DND-41 (cell line): ENCODE results near the gene NAALADL1.

Experiments used
- ATAC-seq: fragments of 200-7000 bp; cut with Tn5 transposase; 3 replicates; pipeline ENCODE4 v1.9.1; 2021; ENCODE audit warnings: low read depth; ENCODE audit not compliant: insufficient read depth
- DNase-seq: peaks from one replicate; pipeline ENCODE4 v3.0.0-alpha.2; 2020
- H2AFZ ChIP-seq: 2 replicates; pipeline ENCODE4 v1.6.0; 2012; ENCODE audit warnings: low read depth, low read length
- H3K27ac ChIP-seq: 2 replicates; pipeline ENCODE4 v1.5.1; 2012; ENCODE audit warnings: low read length, inconsistent platforms
- H3K27me3 ChIP-seq: fragments of 200-600 bp; sonication (generic); 2 replicates; pipeline ENCODE4 v1.6.0; 2012; ENCODE audit warnings: low read length, mild to moderate bottlenecking, inconsistent platforms; ENCODE audit not compliant: insufficient read depth, poor library complexity
- H3K36me3 ChIP-seq: 2 replicates; pipeline ENCODE4 v1.5.1; 2012; ENCODE audit warnings: low read length, inconsistent platforms; ENCODE audit not compliant: insufficient read depth
- H3K4me1 ChIP-seq: 2 replicates; pipeline ENCODE4 v1.5.1; 2012; ENCODE audit warnings: mild to moderate bottlenecking, low read length; ENCODE audit not compliant: insufficient read depth
- H3K4me2 ChIP-seq: 2 replicates; pipeline ENCODE4 v1.6.0; 2012; ENCODE audit warnings: mild to moderate bottlenecking, moderate library complexity, low read length, inconsistent platforms; ENCODE audit not compliant: insufficient read depth
- H3K4me3 ChIP-seq, 2 experiments: fragments of 200-600 bp in 1 of 2; shearing (Covaris generic) in 1 of 2; 2 replicates each; pipeline ENCODE4 v1.5.1; 2012 to 2016; ENCODE audit warnings: inconsistent platforms in 2 of 2, low read length in 2 of 2, mild to moderate bottlenecking in 2 of 2, low read depth in 1 of 2, moderate library complexity in 1 of 2
- H3K79me2 ChIP-seq: 2 replicates; pipeline ENCODE4 v1.6.0; 2012; ENCODE audit warnings: low read length, inconsistent platforms; ENCODE audit not compliant: insufficient read depth
- H3K9ac ChIP-seq: 2 replicates; pipeline ENCODE4 v1.6.0; 2012; ENCODE audit warnings: low read depth, mild to moderate bottlenecking, inconsistent platforms, low read length, moderate library complexity
- H3K9me3 ChIP-seq: 2 replicates; pipeline ENCODE4 v1.5.1; 2012; ENCODE audit warnings: low read length, moderate library complexity, mild to moderate bottlenecking, inconsistent platforms; ENCODE audit not compliant: insufficient read depth, severe bottlenecking
- H4K20me1 ChIP-seq: 2 replicates; pipeline ENCODE4 v1.6.0; 2012; ENCODE audit warnings: low read length; ENCODE audit not compliant: insufficient read depth
- CTCF ChIP-seq: IDR thresholded peaks from 2 replicates; pipeline ENCODE4 v1.5.1; 2012; ENCODE audit warnings: borderline replicate concordance, low read length, moderate library complexity, mild to moderate bottlenecking; ENCODE audit not compliant: poor library complexity, severe bottlenecking; ENCODE audit errors: extremely low read depth
- EZH2 ChIP-seq: IDR thresholded peaks from 3 replicates; pipeline ENCODE4 v1.6.1; 2012; ENCODE audit warnings: borderline replicate concordance, low read depth, mild to moderate bottlenecking, moderate library complexity, low read length, inconsistent platforms; ENCODE audit not compliant: severe bottlenecking

The NAALADL1 gene

GRCh38 chr11:65058012-65058411 is 341 bp downstream of the NAALADL1 start:
- no peak for ATAC-seq
- H4K20me1 ChIP-seq, result no peaks in the 10 kb centered on the region; the same call in 1 of the 2 replicates

GRCh38 chr11:65057526-65057925 is 827 bp downstream of the NAALADL1 start:
- ATAC-seq, result no peak
- Histone ChIP-seq H3K27ac (no peak overlapping the region), H3K4me3 (no peak overlapping the region), H3K79me2 (no peaks in the 10 kb centered on the region), H3K4me1 (no peaks in the 10 kb centered on the region), H3K27me3 (no peaks in the 10 kb centered on the region), H3K36me3 (no peaks in the 10 kb centered on the region), H2AFZ (no peak overlapping the region), H3K9ac (no peak overlapping the region), H4K20me1 (no peaks in the 10 kb centered on the region; the same call in 1 of the 2 replicates), H3K9me3 (no peaks in the 10 kb centered on the region), H3K4me2 (no peak overlapping the region)
- DNase-seq, result no peak
- TF ChIP-seq CTCF (no peak), EZH2 (no peak)

More at GRCh38 chr11:65058012-65058411, 341 bp downstream of the NAALADL1 start:
- no peak for TF ChIP-seq EZH2
- no peak for TF ChIP-seq CTCF
- DNase-seq, result no peak
- Histone ChIP-seq H3K9me3 (no peaks in the 10 kb centered on the region), H3K27ac (no peak overlapping the region), H3K36me3 (no peaks in the 10 kb centered on the region), H3K4me2 (no peak overlapping the region), H3K9ac (no peak overlapping the region), H3K4me3 (no peak overlapping the region), H3K27me3 (no peaks in the 10 kb centered on the region), H3K79me2 (no peaks in the 10 kb centered on the region), H2AFZ (no peak overlapping the region), H3K4me1 (no peaks in the 10 kb centered on the region)

- H3K27me3 ChIP-seq, result no peaks in the 10 kb centered on the region
- H4K20me1 ChIP-seq, result no peaks in the 10 kb centered on the region; the same call in 1 of the 2 replicates
- H3K9ac ChIP-seq, result no peak overlapping the region
- no peaks in the 10 kb centered on the region for H3K9me3 ChIP-seq
- no peak overlapping the region for H2AFZ ChIP-seq
- H3K4me3 ChIP-seq, result no peak overlapping the region
- DNase-seq (no peak), ATAC-seq (no peak)
- no peak overlapping the region for H3K27ac ChIP-seq
- H3K36me3 ChIP-seq, result no peaks in the 10 kb centered on the region
- no peaks in the 10 kb centered on the region for H3K79me2 ChIP-seq
- no peak overlapping the region for H3K4me2 ChIP-seq
- TF ChIP-seq EZH2 (no peak), CTCF (no peak)
- H3K4me1 ChIP-seq, result no peaks in the 10 kb centered on the region
Observed at GRCh38 chr11:65056999-65057398, 1.4 kb downstream of the NAALADL1 start.

GRCh38 chr11:65055538-65055937 is 2.8 kb downstream of the NAALADL1 start:
- no peak overlapping the region for H3K4me3 ChIP-seq
- ATAC-seq (no peak), DNase-seq (no peak)
- no peaks in the 10 kb centered on the region for H3K79me2 ChIP-seq
- TF ChIP-seq EZH2, result no peak
- no peak for TF ChIP-seq CTCF
- H3K27me3 ChIP-seq, result no peaks in the 10 kb centered on the region
- no peak overlapping the region for H3K4me2 ChIP-seq
- no peak overlapping the region for H3K27ac ChIP-seq
- H3K9me3 ChIP-seq, result no peaks in the 10 kb centered on the region
- H2AFZ ChIP-seq, result no peak overlapping the region
- H3K9ac ChIP-seq, result no peak overlapping the region
- no peaks in the 10 kb centered on the region; the same call in 1 of the 2 replicates for H4K20me1 ChIP-seq
- no peaks in the 10 kb centered on the region for H3K36me3 ChIP-seq
- no peaks in the 10 kb centered on the region for H3K4me1 ChIP-seq
